Measurements from ENCODE around the gene OR10K1. TPM values are rescaled to one million over a fixed set of nuclear protein-coding genes. Genes with fewer than 3 reads are reported as not detected.

The OR10K1 gene
- total RNA-seq, 3 donors from 2014 or later (not counting 1 experiment from before 2014, with no cell fraction given): not detected

GRCh38 chr1:158494796-158495195 lies 33.2 kb downstream of the OR10K1 start:
- DNase-seq (no peak), ATAC-seq (no peak)
- Mint-ChIP-seq H3K27ac (no peak overlapping the region), H3K27me3 (ENCODE audit: low read depth in 2 of 2) (peaks cover 23 to 41% of the 10 kb centered on the region in 2 donors), H3K9me3 (no peaks in the 10 kb centered on the region), H3K36me3 (no peaks in the 10 kb centered on the region), H3K4me1 (no peaks in the 10 kb centered on the region), H3K4me3 (no peak overlapping the region)
- no peak for TF ChIP-seq CTCF (IDR thresholded peaks at IDR 0.05)
- Histone ChIP-seq H3K27me3 (ENCODE audit: control insufficient read depth, insufficient read depth, low read length) (peaks cover 3% of the 10 kb centered on the region), H3K36me3 (ENCODE audit: control insufficient read depth, insufficient read depth, low read length) (no peaks in the 10 kb centered on the region), H3K4me3 (ENCODE audit: low read length) (no peak overlapping the region), H3K9me3 (ENCODE audit: control insufficient read depth, insufficient read depth, low read length) (no peaks in the 10 kb centered on the region), H3K4me1 (ENCODE audit: control insufficient read depth, insufficient read depth, low read length) (no peaks in the 10 kb centered on the region), H3K27ac (ENCODE audit: low read length) (no peak overlapping the region)
- intact Hi-C loops (cut with micrococcal nuclease): no loop called here
- 70% methylated on average over 2 of the region's 2 CpGs for WGBS (ENCODE audit: insufficient coverage)

GRCh38 chr1:158496374-158496773 lies 34.7 kb downstream of the OR10K1 start:
- H3K27me3 ChIP-seq (ENCODE audit: control insufficient read depth, insufficient read depth, low read length): peaks cover 3% of the 10 kb centered on the region
- no peak for TF ChIP-seq CTCF (IDR thresholded peaks at IDR 0.05)
- no peaks in the 10 kb centered on the region for H3K4me1 Mint-ChIP-seq
- ATAC-seq (no peak), DNase-seq (peak in 1 of 2 donors; percentile 6)
- H3K4me3 ChIP-seq (ENCODE audit: low read length): no peak overlapping the region
- no peaks in the 10 kb centered on the region for H3K4me1 ChIP-seq (ENCODE audit: control insufficient read depth, insufficient read depth, low read length)
- no peaks in the 10 kb centered on the region for H3K9me3 ChIP-seq (ENCODE audit: control insufficient read depth, insufficient read depth, low read length)
- WGBS (ENCODE audit: insufficient coverage): no CpG with 5 or more reads among the region's 2 CpGs
- H3K27ac ChIP-seq (ENCODE audit: low read length): no peak overlapping the region
- H3K9me3 Mint-ChIP-seq: no peaks in the 10 kb centered on the region
- intact Hi-C loops (cut with micrococcal nuclease): no loop called here
- H3K27ac Mint-ChIP-seq: no peak overlapping the region
- no peaks in the 10 kb centered on the region for H3K36me3 ChIP-seq (ENCODE audit: control insufficient read depth, insufficient read depth, low read length)
- peaks cover 34 to 47% of the 10 kb centered on the region in 2 donors for H3K27me3 Mint-ChIP-seq (ENCODE audit: low read depth in 2 of 2)
- no peak overlapping the region for H3K4me3 Mint-ChIP-seq
- H3K36me3 Mint-ChIP-seq: no peaks in the 10 kb centered on the region

- intact Hi-C loops (cut with micrococcal nuclease): loop anchor here (1.0 kb wide), 2 partner anchors 492 to 566 kb away; no protein-coding TSS in a partner anchor
- H3K9me3 Mint-ChIP-seq: no peaks in the 10 kb centered on the region
- peak; percentile 50 to 75 (median 63) for ATAC-seq
- no peak overlapping the region for H3K4me3 Mint-ChIP-seq
- 43% methylated on average over 1 of the region's 1 CpG for WGBS (ENCODE audit: insufficient coverage)
- H3K27me3 Mint-ChIP-seq (ENCODE audit: low read depth in 2 of 2): peaks cover 28 to 54% of the 10 kb centered on the region in 2 donors
- no peaks in the 10 kb centered on the region for H3K9me3 ChIP-seq (ENCODE audit: control insufficient read depth, insufficient read depth, low read length)
- no peak overlapping the region for H3K27ac Mint-ChIP-seq
- no peaks in the 10 kb centered on the region for H3K4me1 Mint-ChIP-seq
- peak; percentile 63 for TF ChIP-seq CTCF (IDR thresholded peaks at IDR 0.05)
- peak in 1 of 2 donors; percentile 57 for DNase-seq
- H3K36me3 Mint-ChIP-seq: no peaks in the 10 kb centered on the region
- H3K27me3 ChIP-seq (ENCODE audit: control insufficient read depth, insufficient read depth, low read length): peaks cover 3% of the 10 kb centered on the region
- no peaks in the 10 kb centered on the region for H3K4me1 ChIP-seq (ENCODE audit: control insufficient read depth, insufficient read depth, low read length)
- H3K27ac ChIP-seq (ENCODE audit: low read length): no peak overlapping the region
- no peak overlapping the region for H3K4me3 ChIP-seq (ENCODE audit: low read length)
- H3K36me3 ChIP-seq (ENCODE audit: control insufficient read depth, insufficient read depth, low read length): no peaks in the 10 kb centered on the region
These were observed 44.8 kb downstream of the OR10K1 start for GRCh38 chr1:158506369-158506987.

GRCh38 chr1:158507511-158507910 lies 45.9 kb downstream of the OR10K1 start:
- no CpG with 5 or more reads among the region's 2 CpGs for WGBS (ENCODE audit: insufficient coverage)
- Histone ChIP-seq H3K36me3 (ENCODE audit: control insufficient read depth, insufficient read depth, low read length) (no peaks in the 10 kb centered on the region), H3K9me3 (ENCODE audit: control insufficient read depth, insufficient read depth, low read length) (no peaks in the 10 kb centered on the region), H3K4me3 (ENCODE audit: low read length) (no peak overlapping the region), H3K27me3 (ENCODE audit: control insufficient read depth, insufficient read depth, low read length) (peaks cover 3% of the 10 kb centered on the region), H3K27ac (ENCODE audit: low read length) (no peak overlapping the region), H3K4me1 (ENCODE audit: control insufficient read depth, insufficient read depth, low read length) (no peaks in the 10 kb centered on the region)
- Mint-ChIP-seq H3K36me3 (no peaks in the 10 kb centered on the region), H3K4me3 (no peak overlapping the region), H3K4me1 (no peaks in the 10 kb centered on the region), H3K9me3 (no peaks in the 10 kb centered on the region), H3K27me3 (ENCODE audit: low read depth in 2 of 2) (peaks cover 28 to 49% of the 10 kb centered on the region in 2 donors), H3K27ac (no peak overlapping the region)
- no peak for DNase-seq
- no peak for ATAC-seq
- no peak for TF ChIP-seq CTCF (IDR thresholded peaks at IDR 0.05)
- intact Hi-C loops (cut with micrococcal nuclease): no loop called here
